T-helper 22 cell (primary cell): ENCODE results near the gene SLC66A2.

Source experiments
- DNase-seq: peaks from one replicate; pipeline ENCODE4 v3.0.0-alpha.2; 2020; ENCODE audit warnings: low read depth

SLC66A2 gene

GRCh38 chr18:79937103-79937860, 14.2 kb downstream of the SLC66A2 start:
- DNase-seq, result no peak

- DNase-seq, result no peak
Observed at GRCh38 chr18:79936641-79937040, 14.8 kb downstream of the SLC66A2 start.

GRCh38 chr18:79935925-79936324, 15.5 kb downstream of the SLC66A2 start:
- no peak for DNase-seq

- DNase-seq, result no peak
Observed at GRCh38 chr18:79935499-79935898, 16.0 kb downstream of the SLC66A2 start.

GRCh38 chr18:79935098-79935480, 16.4 kb downstream of the SLC66A2 start:
- no peak for DNase-seq

GRCh38 chr18:79934311-79935097, 16.9 kb downstream of the SLC66A2 start:
- DNase-seq, result no peak

GRCh38 chr18:79933765-79934164, 17.7 kb downstream of the SLC66A2 start:
- DNase-seq, result no peak

- no peak for DNase-seq
Observed at GRCh38 chr18:79932907-79933306, 18.5 kb downstream of the SLC66A2 start.

GRCh38 chr18:79931475-79931874, 20.0 kb downstream of the SLC66A2 start:
- no peak for DNase-seq

- no peak for DNase-seq
Observed at GRCh38 chr18:79930020-79930642, 21.3 kb downstream of the SLC66A2 start.

GRCh38 chr18:79928563-79928960, 22.9 kb downstream of the SLC66A2 start:
- DNase-seq, result no peak

GRCh38 chr18:79927607-79928562, 23.6 kb downstream of the SLC66A2 start:
- no peak for DNase-seq

GRCh38 chr18:79926715-79927606, 24.5 kb downstream of the SLC66A2 start:
- no peak for DNase-seq

- DNase-seq, result no peak
Observed at GRCh38 chr18:79926306-79926705, 25.1 kb downstream of the SLC66A2 start.

- no peak for DNase-seq
Observed at GRCh38 chr18:79924814-79925731, 26.4 kb downstream of the SLC66A2 start.

- DNase-seq, result no peak
Observed at GRCh38 chr18:79923896-79924585, 27.4 kb downstream of the SLC66A2 start.

GRCh38 chr18:79922971-79923411, 28.5 kb downstream of the SLC66A2 start:
- no peak for DNase-seq

GRCh38 chr18:79921984-79922965, 29.2 kb downstream of the SLC66A2 start:
- no peak for DNase-seq
